Upper lobe of right lung (tissue), 1 donor: Measurements from ENCODE around the gene ZSWIM3. TPM values are rescaled to one million over a fixed set of nuclear protein-coding genes. Genes with fewer than 3 reads are reported as not detected.

ENCODE experiments used
- ATAC-seq: fragments of 200-7000 bp; cut with Tn5 transposase; one replicate; pipeline ENCODE4 v1.9.1; 2020; ENCODE audit warnings: mild to moderate bottlenecking, moderate library complexity
- DNase-seq: peaks from one replicate; pipeline ENCODE4 v3.0.0-alpha.2; 2020
- H3K27ac ChIP-seq: fragments of 200-600 bp; one replicate; pipeline ENCODE4 v1.8.0; 2022
- H3K27me3 ChIP-seq: fragments of 200-600 bp; one replicate; pipeline ENCODE4 v1.8.0; 2022; ENCODE audit warnings: mild to moderate bottlenecking
- H3K36me3 ChIP-seq: fragments of 200-600 bp; one replicate; pipeline ENCODE4 v1.8.0; 2022
- H3K4me1 ChIP-seq: fragments of 200-600 bp; one replicate; pipeline ENCODE4 v1.8.0; 2022
- H3K4me3 ChIP-seq: fragments of 200-600 bp; one replicate; pipeline ENCODE4 v1.8.0; 2022; ENCODE audit warnings: mild to moderate bottlenecking
- H3K9me3 ChIP-seq: fragments of 200-600 bp; one replicate; pipeline ENCODE4 v1.8.0; 2022
- CTCF ChIP-seq: fragments of 200-600 bp; IDR thresholded peaks from one replicate; pipeline ENCODE4 v1.8.0; 2022; ENCODE audit warnings: antibody characterized with exemption
- intact Hi-C: fragments of 100-400 bp; cut with DNase I; formaldehyde crosslinking; loops from one replicate; pipeline ENCODE4 v1.11.0; 2022
- total RNA-seq: library from RNA; stranded (reverse); fragmentation: NEBNext Ultra II Directional; extraction: Animal tissue kit (Norgen Biotek cat#: 25700); gene quantifications from one replicate; pipeline ENCODE4 v1.2.1, GENCODE V29; 2021
- donor health status: DM: no; HTN: yes; CAD: no; lungs with severe emphysema.

The ZSWIM3 gene
- total RNA-seq, 1 donor from 2014 or later = 4.0 TPM

- H3K9me3 ChIP-seq = no peaks in the 10 kb centered on the region
- H3K36me3 ChIP-seq = no peaks in the 10 kb centered on the region
- peaks cover 7% of the 10 kb centered on the region for H3K4me1 ChIP-seq
- ATAC-seq (no peak), DNase-seq (no peak)
- H3K27ac ChIP-seq = no peak overlapping the region
- TF ChIP-seq CTCF = no peak
- H3K27me3 ChIP-seq = no peaks in the 10 kb centered on the region
- intact Hi-C loops = no loop called here
- H3K4me3 ChIP-seq = no peak overlapping the region
Measured at GRCh38 chr20:45861221-45862075, 4.0 kb downstream of the ZSWIM3 start.

GRCh38 chr20:45863543-45864470, 6.4 kb downstream of the ZSWIM3 start:
- no peak overlapping the region for H3K4me3 ChIP-seq
- DNase-seq (no peak), ATAC-seq (no peak)
- TF ChIP-seq CTCF = no peak
- H3K4me1 ChIP-seq = no peaks in the 10 kb centered on the region
- H3K9me3 ChIP-seq = no peaks in the 10 kb centered on the region
- H3K36me3 ChIP-seq = no peaks in the 10 kb centered on the region
- no peaks in the 10 kb centered on the region for H3K27me3 ChIP-seq
- no peak overlapping the region for H3K27ac ChIP-seq
- intact Hi-C loops = no loop called here

GRCh38 chr20:45866454-45866853, 9.0 kb downstream of the ZSWIM3 start:
- intact Hi-C loops = no loop called here
- ATAC-seq = no peak
- Histone ChIP-seq H3K4me1 (no peaks in the 10 kb centered on the region), H3K27ac (no peak overlapping the region), H3K4me3 (no peak overlapping the region), H3K36me3 (no peaks in the 10 kb centered on the region), H3K9me3 (no peaks in the 10 kb centered on the region), H3K27me3 (no peaks in the 10 kb centered on the region)
- DNase-seq = no peak
- no peak for TF ChIP-seq CTCF

- no peak for ATAC-seq
- Histone ChIP-seq H3K9me3 (no peaks in the 10 kb centered on the region), H3K36me3 (no peaks in the 10 kb centered on the region), H3K4me1 (no peaks in the 10 kb centered on the region), H3K27me3 (no peaks in the 10 kb centered on the region), H3K4me3 (no peak overlapping the region), H3K27ac (no peak overlapping the region)
- TF ChIP-seq CTCF = no peak
- no peak for DNase-seq
- intact Hi-C loops = no loop called here
Measured at GRCh38 chr20:45867136-45867818, 9.9 kb downstream of the ZSWIM3 start.

- Histone ChIP-seq H3K4me3 (no peak overlapping the region), H3K9me3 (no peaks in the 10 kb centered on the region), H3K36me3 (no peaks in the 10 kb centered on the region), H3K27ac (no peak overlapping the region), H3K4me1 (no peaks in the 10 kb centered on the region), H3K27me3 (no peaks in the 10 kb centered on the region)
- intact Hi-C loops = no loop called here
- DNase-seq = no peak
- no peak for ATAC-seq
- no peak for TF ChIP-seq CTCF
Measured at GRCh38 chr20:45867819-45868176, 10.4 kb downstream of the ZSWIM3 start.
